HEK293 (cell line): ENCODE results near the gene TEF.

ENCODE experiments used
- EGR2 ChIP-seq: fragments of 450-650 bp; formaldehyde crosslinking; IDR thresholded peaks from 2 replicates; pipeline ENCODE4 v1.5.1; 2016; ENCODE audit warnings: low read depth, missing biosample characterization, missing genetic modification characterization
- GFI1B ChIP-seq: fragments of 450-650 bp; formaldehyde crosslinking; IDR thresholded peaks from 2 replicates; pipeline ENCODE4 v1.5.1; 2016; ENCODE audit warnings: missing biosample characterization, missing genetic modification characterization
- GLIS2 ChIP-seq: fragments of 450-650 bp; formaldehyde crosslinking; IDR thresholded peaks from 2 replicates; pipeline ENCODE4 v1.5.1; 2016; ENCODE audit warnings: missing biosample characterization, missing genetic modification characterization
- HOXD13 ChIP-seq: sonication (generic); formaldehyde crosslinking; IDR thresholded peaks from 2 replicates; pipeline ENCODE4 v1.8.0; 2022; ENCODE audit warnings: missing genetic modification reagents, borderline replicate concordance
- KLF16 ChIP-seq: fragments of 450-650 bp; formaldehyde crosslinking; IDR thresholded peaks from 2 replicates; pipeline ENCODE4 v1.5.1; 2017; ENCODE audit warnings: missing biosample characterization, missing genetic modification characterization
- KLF8 ChIP-seq: fragments of 450-650 bp; formaldehyde crosslinking; IDR thresholded peaks from 2 replicates; pipeline ENCODE4 v1.5.1; 2016; ENCODE audit warnings: missing biosample characterization, missing genetic modification characterization
- OVOL3 ChIP-seq: fragments of 450-650 bp; formaldehyde crosslinking; IDR thresholded peaks from 2 replicates; pipeline ENCODE4 v1.5.1; 2016; ENCODE audit warnings: missing biosample characterization, missing genetic modification characterization
- REST ChIP-seq: fragments of 450-650 bp; formaldehyde crosslinking; IDR thresholded peaks from 2 replicates; pipeline ENCODE4 v1.5.1; 2016; ENCODE audit warnings: missing biosample characterization, missing genetic modification characterization
- SCRT2 ChIP-seq: fragments of 450-650 bp; formaldehyde crosslinking; IDR thresholded peaks from 2 replicates; pipeline ENCODE4 v1.5.1; 2016; ENCODE audit warnings: missing biosample characterization, missing genetic modification characterization
- TCF7L2 ChIP-seq: IDR thresholded peaks from 2 replicates; pipeline ENCODE4 v1.6.1; 2011; ENCODE audit warnings: low read depth, mild to moderate bottlenecking, inconsistent platforms, low read length, moderate library complexity, borderline replicate concordance
- WT1 ChIP-seq: fragments of 450-650 bp; formaldehyde crosslinking; IDR thresholded peaks from 2 replicates; pipeline ENCODE4 v1.5.1; 2016; ENCODE audit warnings: missing biosample characterization, missing genetic modification characterization
- ZFP37 ChIP-seq: fragments of 450-650 bp; formaldehyde crosslinking; IDR thresholded peaks from 2 replicates; pipeline ENCODE4 v1.5.1; 2016; ENCODE audit warnings: missing biosample characterization, missing genetic modification characterization
- ZFP41 ChIP-seq: fragments of 450-650 bp; formaldehyde crosslinking; IDR thresholded peaks from 2 replicates; pipeline ENCODE4 v1.5.1; 2016; ENCODE audit warnings: missing biosample characterization, missing genetic modification characterization, borderline replicate concordance
- ZIC2 ChIP-seq: fragments of 450-650 bp; formaldehyde crosslinking; IDR thresholded peaks from 2 replicates; pipeline ENCODE4 v1.5.1; 2016; ENCODE audit warnings: missing biosample characterization, missing genetic modification characterization
- ZNF214 ChIP-seq: fragments of 450-650 bp; formaldehyde crosslinking; IDR thresholded peaks from 2 replicates; pipeline ENCODE4 v1.5.1; 2017; ENCODE audit warnings: missing biosample characterization, mild to moderate bottlenecking, missing genetic modification characterization, borderline replicate concordance
- ZNF223 ChIP-seq: fragments of 450-650 bp; formaldehyde crosslinking; IDR thresholded peaks from 2 replicates; pipeline ENCODE4 v1.5.1; 2016; ENCODE audit warnings: missing biosample characterization, missing genetic modification characterization
- ZNF24 ChIP-seq: fragments of 450-650 bp; formaldehyde crosslinking; IDR thresholded peaks from 2 replicates; pipeline ENCODE4 v1.5.1; 2016; ENCODE audit warnings: missing biosample characterization, missing genetic modification characterization
- ZNF350 ChIP-seq: fragments of 450-650 bp; formaldehyde crosslinking; IDR thresholded peaks from 2 replicates; pipeline ENCODE4 v1.5.0; 2017; ENCODE audit warnings: missing biosample characterization, mild to moderate bottlenecking, missing genetic modification characterization
- ZNF366 ChIP-seq: fragments of 450-650 bp; formaldehyde crosslinking; conservative IDR thresholded peaks from 2 replicates; pipeline ENCODE4 v1.5.1; 2016; ENCODE audit warnings: missing biosample characterization, missing genetic modification characterization
- ZNF391 ChIP-seq: fragments of 450-650 bp; formaldehyde crosslinking; IDR thresholded peaks from 2 replicates; pipeline ENCODE4 v1.5.1; 2016; ENCODE audit warnings: low read depth, missing biosample characterization, missing genetic modification characterization, borderline replicate concordance
- ZNF416 ChIP-seq: fragments of 450-650 bp; formaldehyde crosslinking; IDR thresholded peaks from 2 replicates; pipeline ENCODE4 v1.5.1; 2016; ENCODE audit warnings: missing biosample characterization, missing genetic modification characterization
- ZNF558 ChIP-seq: fragments of 450-650 bp; formaldehyde crosslinking; IDR thresholded peaks from 2 replicates; pipeline ENCODE4 v1.5.1; 2016; ENCODE audit warnings: missing biosample characterization, missing genetic modification characterization
- ZNF571 ChIP-seq: fragments of 450-650 bp; formaldehyde crosslinking; IDR thresholded peaks from 2 replicates; pipeline ENCODE4 v1.5.0; 2017; ENCODE audit warnings: missing biosample characterization, missing genetic modification characterization
- ZNF585B ChIP-seq: fragments of 450-650 bp; formaldehyde crosslinking; IDR thresholded peaks from 2 replicates; pipeline ENCODE4 v1.5.1; 2016; ENCODE audit warnings: missing biosample characterization, missing genetic modification characterization
- ZNF645 ChIP-seq: fragments of 450-650 bp; formaldehyde crosslinking; IDR thresholded peaks from 2 replicates; pipeline ENCODE4; 2016; ENCODE audit warnings: missing biosample characterization, missing genetic modification characterization
- ZNF707 ChIP-seq: fragments of 450-650 bp; formaldehyde crosslinking; IDR thresholded peaks from 2 replicates; pipeline ENCODE4 v1.5.1; 2016; ENCODE audit warnings: missing biosample characterization, missing genetic modification characterization
- TF ChIP-seq, protein P1 (sequence below): fragments of 450-650 bp; formaldehyde crosslinking; IDR thresholded peaks from 2 replicates; pipeline ENCODE4 v1.5.1; 2017; ENCODE audit warnings: missing biosample characterization, missing genetic modification characterization
- TF ChIP-seq, protein P2 (sequence below): fragments of 450-650 bp; formaldehyde crosslinking; IDR thresholded peaks from 2 replicates; pipeline ENCODE4 v1.5.1; 2016; ENCODE audit warnings: missing biosample characterization, missing genetic modification characterization
- TF ChIP-seq, protein P3 (sequence below): fragments of 450-650 bp; formaldehyde crosslinking; IDR thresholded peaks from 2 replicates; pipeline ENCODE4 v1.5.1; 2016; ENCODE audit warnings: missing biosample characterization, missing genetic modification characterization, low read depth

The TEF gene

DNA sequence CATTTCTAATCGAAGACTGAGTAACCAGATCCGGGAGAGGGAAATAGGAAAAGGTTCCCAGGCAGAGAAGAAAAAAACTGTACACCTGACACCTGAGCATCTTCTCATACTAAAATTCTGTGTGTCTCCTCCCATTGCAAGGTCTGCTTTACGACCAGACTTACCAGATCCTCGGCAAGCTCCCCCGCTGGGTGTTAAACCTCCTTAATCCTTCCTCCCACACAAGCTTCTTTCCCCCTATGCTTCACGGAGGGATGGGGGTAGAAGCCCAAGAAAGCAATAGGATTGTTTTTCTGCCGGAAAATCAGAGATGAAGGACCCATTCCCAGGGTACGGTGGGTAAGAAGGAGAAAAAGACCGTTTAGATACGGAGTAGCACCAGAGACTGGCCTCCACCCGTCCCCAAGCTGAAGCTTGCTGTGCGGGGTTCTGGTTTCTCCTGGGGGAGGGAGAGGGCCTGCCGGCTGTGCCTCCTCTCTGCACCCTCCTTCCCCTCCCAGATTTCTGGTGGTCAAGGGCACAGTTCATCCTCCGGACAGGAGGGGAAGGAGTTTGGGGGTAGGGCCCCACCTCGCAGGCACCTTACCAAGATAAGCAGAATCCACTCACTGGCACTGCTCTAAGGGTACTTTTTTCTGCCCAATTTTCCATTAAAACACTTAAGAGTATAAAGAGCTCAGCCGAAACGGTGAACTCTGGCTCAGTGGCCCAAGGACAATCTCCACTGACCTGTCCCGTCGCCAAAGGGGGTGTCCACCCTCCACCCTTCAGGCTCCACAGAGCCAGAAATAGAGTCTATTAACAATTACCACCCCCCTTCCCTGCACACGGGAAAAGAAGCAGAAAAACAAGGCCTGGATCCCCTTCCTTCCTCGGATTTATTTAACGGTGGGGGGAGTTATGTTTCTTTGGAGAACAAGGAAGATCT, 63.7 kb downstream of the TEF start (continued):
- no peak for TF ChIP-seq GFI1B
- TF ChIP-seq ZNF645 = no peak
- no peak for TF ChIP-seq REST (tag by site-specific recombination)
- TF ChIP-seq, protein P1, sequence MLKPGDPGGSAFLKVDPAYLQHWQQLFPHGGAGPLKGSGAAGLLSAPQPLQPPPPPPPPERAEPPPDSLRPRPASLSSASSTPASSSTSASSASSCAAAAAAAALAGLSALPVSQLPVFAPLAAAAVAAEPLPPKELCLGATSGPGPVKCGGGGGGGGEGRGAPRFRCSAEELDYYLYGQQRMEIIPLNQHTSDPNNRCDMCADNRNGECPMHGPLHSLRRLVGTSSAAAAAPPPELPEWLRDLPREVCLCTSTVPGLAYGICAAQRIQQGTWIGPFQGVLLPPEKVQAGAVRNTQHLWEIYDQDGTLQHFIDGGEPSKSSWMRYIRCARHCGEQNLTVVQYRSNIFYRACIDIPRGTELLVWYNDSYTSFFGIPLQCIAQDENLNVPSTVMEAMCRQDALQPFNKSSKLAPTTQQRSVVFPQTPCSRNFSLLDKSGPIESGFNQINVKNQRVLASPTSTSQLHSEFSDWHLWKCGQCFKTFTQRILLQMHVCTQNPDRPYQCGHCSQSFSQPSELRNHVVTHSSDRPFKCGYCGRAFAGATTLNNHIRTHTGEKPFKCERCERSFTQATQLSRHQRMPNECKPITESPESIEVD (tag by site-specific recombination) = peak; percentile 54; the same call in 1 of the 2 replicates
- peak; percentile 78 for TF ChIP-seq EGR2 (tag by site-specific recombination)
- peak; percentile 41; the same call in 1 of the 2 replicates for TF ChIP-seq ZNF391 (tag by site-specific recombination)
- peak; percentile 69 for TF ChIP-seq ZIC2 (tag by site-specific recombination)
- TF ChIP-seq ZNF558 (tag by site-specific recombination) = no peak
- no peak for TF ChIP-seq TCF7L2
- no peak for TF ChIP-seq ZNF707 (tag by site-specific recombination)
- no peak; the same call in 1 of the 2 replicates for TF ChIP-seq KLF16 (tag by site-specific recombination)
- TF ChIP-seq ZNF571 (tag by site-specific recombination) = no peak
- TF ChIP-seq ZNF24 (tag by site-specific recombination) = no peak
- TF ChIP-seq GLIS2 (tag by site-specific recombination) = peak; percentile 47; the same call in 1 of the 2 replicates
- TF ChIP-seq ZFP37 (tag by site-specific recombination) = no peak
- TF ChIP-seq SCRT2 (tag by site-specific recombination) = no peak
- TF ChIP-seq, protein P2, sequence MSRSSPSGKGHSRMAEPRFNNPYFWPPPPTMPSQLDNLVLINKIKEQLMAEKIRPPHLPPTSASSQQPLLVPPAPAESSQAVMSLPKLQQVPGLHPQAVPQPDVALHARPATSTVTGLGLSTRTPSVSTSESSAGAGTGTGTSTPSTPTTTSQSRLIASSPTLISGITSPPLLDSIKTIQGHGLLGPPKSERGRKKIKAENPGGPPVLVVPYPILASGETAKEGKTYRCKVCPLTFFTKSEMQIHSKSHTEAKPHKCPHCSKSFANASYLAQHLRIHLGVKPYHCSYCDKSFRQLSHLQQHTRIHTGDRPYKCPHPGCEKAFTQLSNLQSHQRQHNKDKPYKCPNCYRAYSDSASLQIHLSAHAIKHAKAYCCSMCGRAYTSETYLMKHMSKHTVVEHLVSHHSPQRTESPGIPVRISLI (tag by site-specific recombination) = 0 out of 2 replicates have a peak, but pooled peaks have one; percentile 30
- no peak for TF ChIP-seq ZFP41 (tag by site-specific recombination)
- TF ChIP-seq, protein P3, sequence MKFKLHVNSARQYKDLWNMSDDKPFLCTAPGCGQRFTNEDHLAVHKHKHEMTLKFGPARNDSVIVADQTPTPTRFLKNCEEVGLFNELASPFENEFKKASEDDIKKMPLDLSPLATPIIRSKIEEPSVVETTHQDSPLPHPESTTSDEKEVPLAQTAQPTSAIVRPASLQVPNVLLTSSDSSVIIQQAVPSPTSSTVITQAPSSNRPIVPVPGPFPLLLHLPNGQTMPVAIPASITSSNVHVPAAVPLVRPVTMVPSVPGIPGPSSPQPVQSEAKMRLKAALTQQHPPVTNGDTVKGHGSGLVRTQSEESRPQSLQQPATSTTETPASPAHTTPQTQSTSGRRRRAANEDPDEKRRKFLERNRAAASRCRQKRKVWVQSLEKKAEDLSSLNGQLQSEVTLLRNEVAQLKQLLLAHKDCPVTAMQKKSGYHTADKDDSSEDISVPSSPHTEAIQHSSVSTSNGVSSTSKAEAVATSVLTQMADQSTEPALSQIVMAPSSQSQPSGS = no peak
- TF ChIP-seq ZNF214 (tag by site-specific recombination) = no peak
- TF ChIP-seq KLF8 (tag by site-specific recombination) = no peak; the same call in 1 of the 2 replicates
- no peak for TF ChIP-seq OVOL3 (tag by site-specific recombination)
- TF ChIP-seq ZNF366 (tag by site-specific recombination) = peak; percentile 51; the same call in 1 of the 2 replicates
- no peak for TF ChIP-seq ZNF223 (tag by site-specific recombination)
- no peak for TF ChIP-seq ZNF350 (tag by site-specific recombination)
- peak; percentile 93 for TF ChIP-seq WT1 (tag by site-specific recombination)
- TF ChIP-seq HOXD13 (CRISPR knock-in tag) = no peak
- no peak for TF ChIP-seq ZNF585B (tag by site-specific recombination)
- TF ChIP-seq ZNF416 (tag by site-specific recombination) = no peak
